Activated T-cell treated with anti-CD3 and anti-CD28 coated beads, Interleukin-2, amount 50 U/mL, for 72 hours (primary cell): ENCODE measurements around the gene FILIP1. TPM values are rescaled to one million over a fixed set of nuclear protein-coding genes. Genes with fewer than 3 reads are reported as not detected.
"Not testable (repeated sequence)": the region's sequence is repeated elsewhere in the genome, so short reads cannot be mapped to it uniquely, and the experiment has no call there.

ENCODE experiments used
- ATAC-seq, 2 donors: fragments of 150-1000 bp; cut with Tn5 transposase; replicated peaks in 1 of 2; 2 replicates each; pipeline ENCODE4 v1.10.0; 2021; ENCODE audit warnings: moderate library complexity in 2 of 2, mild to moderate bottlenecking in 1 of 2
- DNase-seq, 2 donors: peaks; one replicate each; pipeline ENCODE4 v3.0.0; 2021 to 2022; ENCODE audit warnings: mixed read lengths in 1 of 2
- H3K27ac Mint-ChIP-seq: one replicate; pipeline ENCODE4 v1.8.0; 2022; ENCODE audit warnings: mild to moderate bottlenecking, moderate library complexity, mixed read lengths
- H3K27me3 Mint-ChIP-seq: one replicate; pipeline ENCODE4 v1.8.0; 2022; ENCODE audit warnings: low read depth, mixed read lengths
- H3K36me3 Mint-ChIP-seq, 2 donors: one replicate each; pipeline ENCODE4 v1.8.0; 2022; ENCODE audit warnings: mixed read lengths in 2 of 2, mild to moderate bottlenecking in 1 of 2; ENCODE audit not compliant: insufficient read depth in 2 of 2
- H3K4me1 Mint-ChIP-seq: one replicate; pipeline ENCODE4 v1.8.0; 2022; ENCODE audit warnings: low read depth, mixed read lengths
- H3K4me3 Mint-ChIP-seq, 2 donors: one replicate each; pipeline ENCODE4 v1.8.0; 2022; ENCODE audit warnings: mild to moderate bottlenecking in 2 of 2, mixed read lengths in 2 of 2, moderate library complexity in 2 of 2
- H3K9me3 Mint-ChIP-seq, 2 donors: one replicate each; pipeline ENCODE4 v1.8.0; 2022; ENCODE audit warnings: mixed read lengths in 2 of 2
- total RNA-seq, 2 donors: library from RNA; stranded (reverse); gene quantifications; one replicate each; pipeline ENCODE4 v1.2.3, GENCODE V29; 2022

Gene FILIP1
- total RNA-seq, 2 donors from 2014 or later = 0.05 TPM; not detected in 1

DNA sequence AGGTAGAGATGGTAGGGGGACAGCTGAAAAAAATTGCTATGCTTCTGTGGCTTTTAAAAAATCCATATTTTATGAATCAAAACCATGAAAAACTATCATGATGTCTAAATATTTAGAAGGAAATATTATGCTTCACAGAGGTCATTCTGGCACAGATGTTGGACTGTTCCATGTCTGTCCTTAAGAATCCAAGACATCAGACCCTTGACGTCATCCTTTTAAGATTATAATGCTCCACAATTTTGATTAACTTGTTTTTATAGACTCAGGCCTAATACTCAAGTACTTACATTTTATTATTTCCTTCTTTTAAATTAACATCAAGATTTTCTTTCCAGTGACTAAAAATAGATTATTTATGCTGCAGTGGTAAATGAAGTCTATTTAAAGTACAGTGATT, 29.7 kb downstream of the FILIP1 start:
- ATAC-seq = no peak
- no peak for DNase-seq
- H3K4me1 Mint-ChIP-seq = no peaks in the 10 kb centered on the region
- no peaks in the 10 kb centered on the region for H3K9me3 Mint-ChIP-seq
- H3K27ac Mint-ChIP-seq = no peak overlapping the region
- no peak overlapping the region for H3K4me3 Mint-ChIP-seq
- no peaks in the 10 kb centered on the region for H3K27me3 Mint-ChIP-seq
- no peaks in the 10 kb centered on the region for H3K36me3 Mint-ChIP-seq

DNA sequence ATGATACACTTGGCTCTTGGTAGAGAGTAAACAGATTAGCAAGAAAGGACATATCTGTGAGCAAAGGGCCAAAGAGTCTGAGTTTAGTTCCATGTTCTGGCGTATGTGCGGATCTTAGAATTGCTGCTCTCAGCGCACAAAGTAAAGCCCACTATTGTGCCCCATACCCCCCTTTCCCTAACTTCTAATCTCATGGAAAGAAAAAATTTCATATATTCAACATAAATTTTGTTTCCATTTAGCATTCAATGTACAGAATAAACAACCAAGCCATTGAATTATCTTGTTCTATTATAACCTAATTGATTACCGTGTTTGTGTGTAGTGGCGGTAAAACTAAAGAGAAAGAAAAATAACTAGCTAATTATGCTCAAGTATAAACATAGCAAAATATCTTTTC, 30.5 kb downstream of the FILIP1 start:
- Mint-ChIP-seq H3K9me3 (no peaks in the 10 kb centered on the region), H3K27ac (no peak overlapping the region), H3K4me3 (no peak overlapping the region), H3K27me3 (no peaks in the 10 kb centered on the region), H3K36me3 (no peaks in the 10 kb centered on the region), H3K4me1 (no peaks in the 10 kb centered on the region)
- ATAC-seq = no peak
- DNase-seq = no peak

DNA sequence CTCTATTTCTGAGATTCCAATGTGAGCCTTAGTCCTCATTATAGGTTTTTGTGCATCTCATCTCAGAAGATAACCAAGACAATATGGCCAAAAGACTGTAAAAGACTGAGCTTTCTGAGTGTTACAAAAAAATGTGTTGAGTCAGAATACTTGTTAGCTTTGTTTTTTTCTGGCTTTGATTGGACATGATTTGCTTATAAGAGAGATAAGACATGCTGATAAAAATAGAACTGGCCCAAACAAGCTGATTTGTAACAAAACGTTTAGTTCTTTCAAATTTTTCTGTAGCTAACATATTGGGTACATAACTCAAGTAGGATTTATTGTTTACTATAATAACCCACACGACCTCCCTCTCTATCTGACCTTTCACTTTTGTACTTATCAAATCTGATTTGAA, 32.9 kb downstream of the FILIP1 start:
- peaks cover 7% of the 10 kb centered on the region for H3K27me3 Mint-ChIP-seq
- H3K36me3 Mint-ChIP-seq = no peaks in the 10 kb centered on the region
- H3K4me1 Mint-ChIP-seq = no peaks in the 10 kb centered on the region
- ATAC-seq (no peak), DNase-seq (no peak)
- no peaks in the 10 kb centered on the region for H3K9me3 Mint-ChIP-seq
- H3K27ac Mint-ChIP-seq = no peak overlapping the region
- no peak overlapping the region for H3K4me3 Mint-ChIP-seq

DNA sequence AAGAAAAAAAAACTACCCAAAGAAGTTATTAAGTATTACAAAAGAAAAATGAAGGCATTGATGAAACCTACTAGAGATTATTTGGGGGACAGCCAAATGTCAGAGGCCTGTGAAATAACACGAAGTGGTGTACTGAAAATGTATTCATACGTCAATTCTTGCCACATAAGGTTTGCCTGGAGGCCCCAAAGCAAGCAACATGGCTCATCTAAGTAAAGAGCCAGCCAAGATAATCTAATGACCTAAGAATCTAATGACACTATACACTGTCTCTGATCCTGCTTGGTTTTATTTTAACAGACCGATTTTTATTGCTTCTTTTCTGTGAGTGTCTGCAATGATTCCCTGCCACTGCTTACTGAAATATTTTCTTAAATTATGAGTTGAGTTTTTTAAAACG, 34.7 kb downstream of the FILIP1 start:
- H3K27me3 Mint-ChIP-seq = peaks cover 7% of the 10 kb centered on the region

DNA sequence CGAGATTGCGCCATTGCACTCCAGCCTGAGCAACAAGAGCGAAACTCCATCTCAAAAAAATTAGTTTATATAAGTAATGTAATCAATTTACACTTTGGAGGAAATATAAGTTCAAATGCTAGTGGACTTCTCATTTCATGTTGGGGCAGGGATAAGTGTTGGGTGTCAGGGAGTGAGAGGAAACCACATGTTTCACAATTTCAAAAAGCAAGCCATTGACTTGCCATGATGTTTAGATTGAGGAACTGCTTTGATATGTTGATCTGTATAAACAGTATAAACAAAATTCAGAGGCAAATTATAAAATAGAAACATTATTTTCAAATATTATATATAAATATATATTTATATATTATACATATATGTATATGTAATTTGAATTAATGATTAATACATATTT, 42.7 kb downstream of the FILIP1 start:
- no peak overlapping the region for H3K4me3 Mint-ChIP-seq
- H3K4me1 Mint-ChIP-seq = no peaks in the 10 kb centered on the region
- H3K36me3 Mint-ChIP-seq = no peaks in the 10 kb centered on the region
- DNase-seq (no peak), ATAC-seq (no peak)
- H3K27ac Mint-ChIP-seq = no peak overlapping the region
- H3K9me3 Mint-ChIP-seq = no peaks in the 10 kb centered on the region
- H3K27me3 Mint-ChIP-seq = peaks cover 10% of the 10 kb centered on the region

More for the DNA sequence above, 34.7 kb downstream of the FILIP1 start:
- Mint-ChIP-seq H3K9me3 (no peaks in the 10 kb centered on the region), H3K27ac (no peak overlapping the region), H3K36me3 (no peaks in the 10 kb centered on the region), H3K4me1 (no peaks in the 10 kb centered on the region), H3K4me3 (no peak overlapping the region)
- no peak for DNase-seq
- ATAC-seq = no peak

DNA sequence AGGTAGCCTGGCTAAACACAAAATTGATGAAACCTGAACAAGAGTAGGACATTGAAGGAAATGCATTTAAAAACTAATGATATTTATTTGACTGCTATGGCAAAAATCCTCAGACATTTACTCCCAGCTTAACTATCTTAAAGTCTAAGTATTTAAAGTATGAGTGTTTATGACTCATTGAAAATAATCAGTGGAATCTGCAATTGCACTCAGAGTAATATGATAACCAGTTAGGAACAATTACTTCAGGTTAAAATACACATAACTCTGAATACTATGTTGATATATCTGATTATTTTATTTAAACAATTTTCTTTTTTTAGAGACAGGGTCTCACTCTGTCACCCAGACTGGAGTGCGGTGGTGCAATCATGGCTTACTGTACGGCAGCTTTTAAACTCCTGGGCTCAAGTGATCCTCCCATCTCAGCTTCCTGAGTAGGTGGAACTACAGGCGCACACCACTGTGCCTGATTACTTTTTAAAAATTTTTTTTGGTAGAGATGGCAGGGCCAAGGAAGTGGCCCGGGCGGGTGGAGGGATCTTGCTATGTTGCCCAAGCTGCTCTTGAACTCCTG, 43.9 kb downstream of the FILIP1 start:
- no peak overlapping the region for H3K4me3 Mint-ChIP-seq
- DNase-seq (no peak), ATAC-seq (no peak)
- no peak overlapping the region for H3K27ac Mint-ChIP-seq
- H3K27me3 Mint-ChIP-seq = peaks cover 19% of the 10 kb centered on the region
- H3K36me3 Mint-ChIP-seq = no peaks in the 10 kb centered on the region
- no peaks in the 10 kb centered on the region for H3K4me1 Mint-ChIP-seq
- peaks cover 0 to 2% of the 10 kb centered on the region in 2 donors for H3K9me3 Mint-ChIP-seq

DNA sequence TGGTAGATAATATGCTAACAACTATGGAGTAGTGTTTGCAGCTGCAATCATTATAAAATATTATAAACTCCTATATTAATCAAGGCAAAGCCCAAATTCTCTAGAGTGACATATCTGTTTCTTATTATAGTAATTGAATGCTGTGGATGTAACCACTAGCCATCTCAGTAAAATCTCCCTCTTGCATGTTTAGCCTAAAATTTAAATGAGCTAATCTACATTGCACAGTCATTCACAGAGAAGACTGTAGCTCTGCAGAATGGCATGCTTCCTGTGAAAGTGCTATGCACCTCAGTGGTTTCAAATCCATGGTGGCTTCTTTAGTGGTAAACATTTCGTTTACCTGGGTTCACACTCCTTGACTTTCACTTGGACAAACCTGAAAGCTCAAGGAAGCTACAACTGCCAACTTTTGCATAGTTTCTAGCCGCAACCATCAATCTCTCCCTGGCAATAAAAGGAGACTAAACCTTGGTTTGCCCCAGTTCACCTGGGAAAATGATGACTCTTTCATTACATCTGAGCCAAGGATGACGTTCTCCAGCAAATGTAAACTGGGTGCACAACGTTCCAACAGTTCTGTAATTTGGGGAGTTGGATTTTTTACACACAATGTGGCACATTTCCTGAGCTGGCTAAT, 47.2 kb downstream of the FILIP1 start:
- Mint-ChIP-seq H3K9me3 (peaks cover 0 to 2% of the 10 kb centered on the region in 2 donors), H3K4me1 (no peaks in the 10 kb centered on the region), H3K27ac (no peak overlapping the region), H3K27me3 (peaks cover 19% of the 10 kb centered on the region), H3K36me3 (no peaks in the 10 kb centered on the region), H3K4me3 (no peak overlapping the region)
- no peak for DNase-seq
- no peak for ATAC-seq

DNA sequence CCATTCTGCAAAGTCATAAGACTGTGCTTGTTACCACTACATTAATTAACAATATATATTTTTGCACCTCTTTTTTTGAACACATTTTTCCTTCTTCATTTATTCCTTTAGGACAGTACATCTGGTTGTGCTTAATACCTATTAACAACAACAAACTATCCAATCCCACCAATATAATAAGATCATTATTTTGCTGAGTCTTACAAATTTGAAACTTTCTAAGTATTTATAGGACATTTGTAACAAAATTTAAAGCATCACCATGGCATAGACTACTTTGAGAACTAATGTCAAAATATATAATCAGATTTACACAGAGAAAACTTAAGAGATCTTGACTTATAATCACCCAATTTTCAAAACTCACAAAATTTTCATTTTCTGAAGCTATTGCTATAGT, 47.9 kb downstream of the FILIP1 start:
- Mint-ChIP-seq H3K4me1 (no peaks in the 10 kb centered on the region), H3K36me3 (no peaks in the 10 kb centered on the region), H3K9me3 (peaks cover 0 to 2% of the 10 kb centered on the region in 2 donors), H3K27me3 (peaks cover 19% of the 10 kb centered on the region), H3K4me3 (no peak overlapping the region), H3K27ac (no peak overlapping the region)
- DNase-seq (no peak), ATAC-seq (no peak)

DNA sequence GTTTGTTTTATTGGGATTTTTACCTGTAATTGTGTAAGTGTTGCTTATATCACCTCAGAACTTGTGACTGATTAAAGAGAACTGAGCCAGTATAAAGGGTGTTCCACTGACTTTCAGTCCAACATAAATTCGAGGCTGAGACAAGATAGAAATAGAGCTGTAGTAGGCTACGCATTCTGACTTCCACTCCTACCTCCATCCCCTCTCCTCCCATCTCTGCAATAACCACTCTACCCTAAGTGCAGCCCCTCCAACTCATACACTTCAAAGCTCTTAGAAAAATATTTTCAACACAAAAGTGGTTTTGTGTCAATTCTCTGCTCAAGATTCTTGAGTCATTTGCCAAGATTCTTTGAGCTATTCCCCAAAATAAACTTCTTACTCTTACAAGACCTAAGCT, 48.7 kb downstream of the FILIP1 start:
- H3K27ac Mint-ChIP-seq = no peak overlapping the region
- ATAC-seq (no peak), DNase-seq (no peak)
- H3K4me3 Mint-ChIP-seq = no peak overlapping the region
- H3K9me3 Mint-ChIP-seq = peaks cover 0 to 2% of the 10 kb centered on the region in 2 donors
- H3K36me3 Mint-ChIP-seq = no peaks in the 10 kb centered on the region
- no peaks in the 10 kb centered on the region for H3K4me1 Mint-ChIP-seq
- peaks cover 19% of the 10 kb centered on the region for H3K27me3 Mint-ChIP-seq

DNA sequence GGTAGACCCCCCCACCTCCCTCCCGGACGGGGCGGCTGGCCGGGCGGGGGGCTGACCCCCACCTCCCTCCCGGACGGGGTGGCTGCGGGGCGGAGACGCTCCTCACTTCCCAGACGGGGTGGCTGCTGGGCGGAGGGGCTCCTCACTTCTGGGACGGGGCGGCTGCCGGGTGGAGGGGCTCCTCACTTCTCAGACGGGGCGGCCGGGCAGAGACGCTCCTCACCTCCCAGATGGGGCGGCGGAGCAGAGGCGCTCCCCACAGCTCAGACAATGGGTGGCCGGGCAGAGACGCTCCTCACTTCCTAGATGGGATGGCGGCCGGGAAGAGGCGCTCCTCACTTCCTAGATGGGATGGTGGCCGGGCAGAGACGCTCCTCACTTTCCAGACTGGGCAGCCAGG, 51.7 kb downstream of the FILIP1 start:
- H3K36me3 Mint-ChIP-seq, H3K4me3 Mint-ChIP-seq, H3K9me3 Mint-ChIP-seq, ATAC-seq, H3K27ac Mint-ChIP-seq, DNase-seq, H3K27me3 Mint-ChIP-seq, H3K4me1 Mint-ChIP-seq: not testable (repeated sequence)

DNA sequence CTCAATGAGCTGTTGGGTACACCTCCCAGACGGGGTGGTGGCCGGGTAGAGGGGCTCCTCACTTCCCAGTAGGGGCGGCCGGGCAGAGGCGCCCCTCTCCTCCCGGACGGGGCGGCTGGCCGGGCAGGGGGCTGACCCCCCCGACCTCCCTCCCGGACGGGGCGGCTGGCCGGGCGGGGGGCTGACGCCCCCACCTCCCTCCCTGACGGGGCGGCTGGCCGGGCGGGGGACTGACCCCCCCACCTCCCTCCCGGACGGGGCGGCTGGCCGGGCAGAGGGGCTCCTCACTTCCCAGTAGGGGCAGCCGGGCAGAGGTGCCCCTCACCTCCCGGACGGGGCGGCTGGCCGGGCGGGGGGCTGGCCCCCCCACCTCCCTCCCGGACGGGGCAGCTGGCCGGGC, 52.1 kb downstream of the FILIP1 start:
- not testable (repeated sequence) for H3K4me1 Mint-ChIP-seq, H3K9me3 Mint-ChIP-seq, H3K36me3 Mint-ChIP-seq, DNase-seq, H3K4me3 Mint-ChIP-seq, ATAC-seq, H3K27ac Mint-ChIP-seq
- peaks cover 13% of the 10 kb centered on the region for H3K27me3 Mint-ChIP-seq

DNA sequence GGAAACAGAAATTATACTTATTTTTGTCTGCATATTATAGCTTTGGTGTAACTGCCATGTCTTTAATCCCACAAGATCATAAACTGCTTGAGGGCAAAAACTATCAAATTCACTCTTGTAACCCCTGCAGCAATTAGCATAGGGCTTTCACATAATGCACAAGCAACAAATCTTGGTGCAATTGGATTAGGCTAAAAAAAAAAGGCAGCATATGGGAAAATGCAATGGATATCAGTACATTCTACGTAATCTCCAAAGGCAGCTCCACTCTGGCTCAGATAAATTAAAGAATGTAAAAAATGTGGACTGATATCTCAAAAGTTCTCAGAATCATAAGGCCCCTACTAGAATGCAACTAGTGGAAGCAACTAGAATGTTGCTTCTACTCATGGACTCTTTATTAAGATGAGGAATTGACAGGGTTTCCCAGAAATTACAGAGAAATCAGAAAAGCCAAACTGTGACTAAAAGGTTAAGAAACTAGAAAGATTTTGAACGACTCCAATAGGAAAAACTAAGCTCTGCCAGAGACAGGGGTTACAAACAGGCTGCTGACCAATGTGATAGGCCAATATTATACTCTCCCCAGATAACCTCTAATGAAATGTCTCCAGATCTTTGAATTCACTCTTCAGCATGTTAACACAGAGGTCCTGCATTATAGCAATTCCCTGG, 55.0 kb downstream of the FILIP1 start:
- Mint-ChIP-seq H3K27me3 (peaks cover 19% of the 10 kb centered on the region), H3K4me1 (no peaks in the 10 kb centered on the region), H3K27ac (no peak overlapping the region)

DNA sequence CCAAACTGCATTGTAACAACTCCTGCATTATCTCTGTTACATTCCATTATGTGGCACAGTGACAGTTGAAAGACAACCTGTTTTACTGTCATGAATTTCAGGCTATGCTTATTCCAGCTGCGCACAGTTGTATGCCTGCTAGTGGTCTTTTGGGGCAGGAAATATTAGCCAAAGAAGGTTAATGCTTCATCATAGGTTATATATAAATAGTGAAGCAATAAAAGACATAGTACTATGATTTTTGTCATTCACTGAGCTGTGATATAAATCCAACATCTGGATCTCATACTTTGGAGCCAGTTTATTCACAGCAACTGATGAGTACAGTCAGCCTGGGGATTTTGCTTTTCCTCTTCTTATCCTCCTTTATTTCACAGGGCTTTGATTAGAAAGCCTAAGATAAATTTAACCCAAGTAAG, 55.6 kb downstream of the FILIP1 start:
- Mint-ChIP-seq H3K36me3 (no peaks in the 10 kb centered on the region), H3K4me1 (no peaks in the 10 kb centered on the region), H3K27me3 (peaks cover 19% of the 10 kb centered on the region), H3K27ac (no peak overlapping the region), H3K9me3 (no peaks in the 10 kb centered on the region), H3K4me3 (no peak overlapping the region)
- DNase-seq (no peak), ATAC-seq (no peak)

More for the DNA sequence above, 55.0 kb downstream of the FILIP1 start:
- no peaks in the 10 kb centered on the region for H3K9me3 Mint-ChIP-seq
- DNase-seq = no peak
- no peak for ATAC-seq
- no peaks in the 10 kb centered on the region for H3K36me3 Mint-ChIP-seq
- no peak overlapping the region for H3K4me3 Mint-ChIP-seq
